GM18951 (cell line): Measurements from ENCODE around the gene MORC1.

Experiments
- POLR2A ChIP-seq: IDR thresholded peaks from 4 replicates; pipeline ENCODE4 v1.6.1; 2011; ENCODE audit warnings: mild to moderate bottlenecking; ENCODE audit not compliant: insufficient read length, insufficient read depth; ENCODE audit errors: extremely low read depth
- in situ Hi-C: fragments of 300-500 bp; cut with MboI; formaldehyde crosslinking; loops from one replicate; pipeline ENCODE4 v1.12.0; 2022; ENCODE audit warnings: low sequenced_read_pairs, mixed read lengths, inconsistent platforms; ENCODE audit not compliant: unreplicated experiment

The MORC1 gene

GRCh38 chr3:109131276-109131675, 13.3 kb upstream of the MORC1 start:
- no peak for TF ChIP-seq POLR2A
- in situ Hi-C loops, result no loop called here

GRCh38 chr3:109127553-109127952, 9.6 kb upstream of the MORC1 start:
- in situ Hi-C loops, result no loop called here
- no peak for TF ChIP-seq POLR2A

- in situ Hi-C loops, result no loop called here
- no peak for TF ChIP-seq POLR2A
Observed at GRCh38 chr3:109125902-109126301, 8.0 kb upstream of the MORC1 start.

- in situ Hi-C loops, result no loop called here
- TF ChIP-seq POLR2A, result no peak
Observed at GRCh38 chr3:109122690-109123089, 4.8 kb upstream of the MORC1 start.

GRCh38 chr3:109118584-109118983, 650 bp upstream of the MORC1 start:
- in situ Hi-C loops, result no loop called here
- TF ChIP-seq POLR2A, result no peak

- in situ Hi-C loops, result no loop called here
- no peak for TF ChIP-seq POLR2A
Observed at GRCh38 chr3:109116031-109116430, 1.9 kb downstream of the MORC1 start.

- TF ChIP-seq POLR2A, result no peak
- in situ Hi-C loops, result no loop called here
Observed at GRCh38 chr3:109115451-109115850, 2.5 kb downstream of the MORC1 start.

GRCh38 chr3:109114746-109115145, 3.2 kb downstream of the MORC1 start:
- in situ Hi-C loops, result no loop called here
- TF ChIP-seq POLR2A, result no peak

- in situ Hi-C loops, result no loop called here
- no peak for TF ChIP-seq POLR2A
Observed at GRCh38 chr3:109112946-109113760, 4.8 kb downstream of the MORC1 start.

GRCh38 chr3:109109574-109109973, 8.4 kb downstream of the MORC1 start:
- in situ Hi-C loops, result no loop called here

GRCh38 chr3:109098079-109098644, 19.8 kb downstream of the MORC1 start:
- TF ChIP-seq POLR2A, result no peak
- in situ Hi-C loops, result no loop called here

More at GRCh38 chr3:109109574-109109973, 8.4 kb downstream of the MORC1 start:
- no peak for TF ChIP-seq POLR2A

GRCh38 chr3:109095166-109095565, 22.8 kb downstream of the MORC1 start:
- in situ Hi-C loops, result no loop called here
- TF ChIP-seq POLR2A, result no peak

- in situ Hi-C loops, result no loop called here
- no peak for TF ChIP-seq POLR2A
Observed at GRCh38 chr3:109093561-109093960, 24.4 kb downstream of the MORC1 start.

GRCh38 chr3:109091846-109092245, 26.1 kb downstream of the MORC1 start:
- TF ChIP-seq POLR2A, result no peak
- in situ Hi-C loops, result no loop called here

- TF ChIP-seq POLR2A, result no peak
- in situ Hi-C loops, result no loop called here
Observed at GRCh38 chr3:109089265-109089664, 28.7 kb downstream of the MORC1 start.
